ENCODE data around the gene SRGAP1.
"Not testable (repeated sequence)": the region's sequence is repeated elsewhere in the genome, so short reads cannot be mapped to it uniquely, and the experiment has no call there.

Gene SRGAP1

DNA sequence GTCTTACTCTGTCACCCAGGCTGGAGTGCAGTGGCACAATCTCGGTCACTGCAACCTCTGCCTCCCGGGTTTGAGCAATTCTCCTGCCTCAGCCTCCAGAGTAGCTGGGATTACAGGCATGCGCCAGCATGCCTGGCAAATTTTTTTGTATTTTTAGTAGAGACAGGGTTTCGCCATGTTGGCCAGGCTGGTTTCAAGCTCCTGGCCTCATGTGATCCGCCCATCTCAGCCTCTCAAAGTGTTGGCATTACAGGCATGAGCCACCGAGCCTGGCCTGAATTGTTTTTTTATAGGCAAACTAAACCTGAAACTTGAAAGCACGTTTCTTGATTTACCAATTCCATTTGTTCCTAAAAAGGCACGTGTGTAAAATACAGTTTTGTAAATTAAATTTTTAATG lies 173.6 kb downstream of the SRGAP1 start:
- not testable (repeated sequence) for DNase-seq

DNA sequence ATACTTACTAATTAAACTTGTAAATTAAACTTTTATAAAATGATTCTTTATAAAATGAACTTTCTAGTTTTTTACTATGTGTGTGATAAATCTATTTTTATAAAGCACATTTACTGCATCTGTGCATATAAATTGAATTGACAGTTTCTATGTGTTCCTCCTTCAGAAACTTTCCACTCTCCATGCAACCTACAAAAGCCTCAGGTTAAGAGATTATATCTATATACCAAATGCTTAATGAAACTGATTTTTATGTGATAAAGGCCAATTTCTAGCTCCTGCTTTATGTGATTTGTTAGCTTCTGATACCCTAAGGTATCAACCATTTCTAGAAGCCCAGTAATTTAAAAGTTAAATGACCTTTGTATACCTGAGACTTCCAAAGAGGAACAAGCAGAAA lies 174.0 kb downstream of the SRGAP1 start:
- DNase-seq: no peak

DNA sequence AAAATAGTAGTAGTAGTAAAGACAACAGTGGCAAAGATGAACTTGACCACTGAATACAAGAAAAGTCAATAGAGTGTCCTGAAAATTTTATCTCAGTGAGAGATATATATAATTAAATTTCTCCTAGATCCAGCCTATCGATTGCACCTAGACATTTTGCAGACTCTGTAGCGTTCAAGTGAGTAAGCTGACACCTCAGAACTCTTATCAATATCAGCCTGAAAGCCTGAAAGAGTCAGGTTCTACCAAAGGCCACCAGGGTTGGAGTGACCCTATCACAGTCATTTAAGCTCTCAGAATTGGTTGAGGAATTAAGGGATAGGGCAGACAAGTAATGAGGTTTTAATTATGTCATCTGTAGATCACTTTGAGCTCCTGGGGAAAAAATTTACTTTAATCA lies 174.6 kb downstream of the SRGAP1 start:
- DNase-seq: no peak

- no peak for DNase-seq
Observed at GRCh38 chr12:64019654-64020053, 175.2 kb downstream of the SRGAP1 start.

DNA sequence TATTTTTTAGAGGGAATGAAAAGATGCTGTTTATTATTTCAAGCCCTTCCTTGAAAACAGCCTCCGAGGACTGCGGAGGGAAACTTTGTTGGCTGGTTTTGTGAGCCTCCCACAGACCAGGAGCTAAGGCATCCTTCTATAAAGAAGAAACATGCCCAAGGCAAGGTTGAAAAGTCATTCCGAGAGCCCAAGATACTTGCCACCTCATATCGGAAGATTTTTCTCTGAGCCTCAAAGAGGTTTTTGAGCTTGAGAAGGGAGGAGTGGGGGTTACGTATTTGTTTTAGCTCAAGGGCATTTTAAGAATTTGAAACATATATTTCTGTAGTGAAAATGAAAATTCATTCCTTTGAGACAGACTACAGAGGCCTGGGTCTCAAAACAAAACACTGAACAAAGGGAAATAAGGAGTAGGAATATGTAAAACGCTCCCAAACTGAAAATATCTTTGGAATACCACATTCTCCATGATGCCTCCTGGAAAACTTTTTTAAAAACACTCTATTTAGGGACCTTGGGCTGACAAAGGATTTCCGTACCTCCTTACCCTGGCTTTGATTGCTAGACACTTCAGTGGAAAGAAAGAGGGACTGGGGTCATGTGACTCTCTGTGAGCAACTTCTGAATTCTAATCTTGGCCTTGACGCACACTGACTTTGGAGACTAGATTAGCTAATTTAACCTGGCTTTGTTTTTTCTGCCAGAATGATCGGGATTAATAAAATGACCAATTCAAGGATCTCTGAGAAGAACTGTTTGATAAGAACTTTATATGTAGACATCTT lies 180.9 kb downstream of the SRGAP1 start:
- no peak for DNase-seq

- no peak for DNase-seq
Observed at GRCh38 chr12:64027311-64027710, 182.8 kb downstream of the SRGAP1 start.

DNA sequence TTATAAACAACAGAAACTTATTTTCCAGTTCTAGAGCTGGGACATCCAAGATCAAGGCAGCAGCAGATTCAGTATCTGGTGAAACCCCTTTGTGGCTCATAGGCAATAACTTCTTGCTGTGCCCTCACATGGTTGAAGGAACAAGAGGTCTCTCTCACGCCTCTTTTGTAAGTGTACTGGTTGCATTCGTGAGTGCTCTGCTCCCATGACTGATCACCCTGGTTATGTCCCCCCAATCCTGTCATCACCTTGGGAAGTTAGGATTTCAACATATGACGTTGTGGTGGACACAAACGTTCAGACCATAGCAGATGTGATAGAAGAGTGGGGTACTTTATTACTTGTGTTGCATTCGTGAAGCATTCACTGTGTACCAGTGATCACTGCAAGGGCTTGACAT lies 184.0 kb downstream of the SRGAP1 start:
- DNase-seq: no peak

GRCh38 chr12:64029013-64029857 lies 184.7 kb downstream of the SRGAP1 start:
- DNase-seq: no peak

GRCh38 chr12:64030155-64030554 lies 185.7 kb downstream of the SRGAP1 start:
- no peak for DNase-seq

DNA sequence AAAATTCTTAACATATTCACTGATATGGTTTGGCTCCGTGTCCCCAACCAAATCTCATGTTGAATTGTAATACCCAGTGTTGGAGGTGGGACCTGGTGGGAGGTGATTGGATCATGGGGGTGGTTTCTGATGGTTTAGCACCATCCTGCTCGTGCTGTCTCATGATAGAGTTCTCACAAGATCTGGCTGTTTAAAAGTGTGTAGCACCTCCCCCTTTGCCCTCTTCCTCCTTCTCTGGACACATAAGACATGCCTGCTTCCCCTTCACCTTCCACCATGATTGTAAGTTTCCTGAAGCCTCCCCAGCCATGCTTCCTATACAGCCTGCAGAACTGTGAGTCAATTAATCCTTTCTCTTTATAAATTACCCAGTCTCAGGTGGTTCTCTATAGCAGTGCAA lies 189.6 kb downstream of the SRGAP1 start:
- DNase-seq: not testable (repeated sequence)

GRCh38 chr12:64034901-64035576 lies 190.5 kb downstream of the SRGAP1 start:
- DNase-seq: no peak

DNA sequence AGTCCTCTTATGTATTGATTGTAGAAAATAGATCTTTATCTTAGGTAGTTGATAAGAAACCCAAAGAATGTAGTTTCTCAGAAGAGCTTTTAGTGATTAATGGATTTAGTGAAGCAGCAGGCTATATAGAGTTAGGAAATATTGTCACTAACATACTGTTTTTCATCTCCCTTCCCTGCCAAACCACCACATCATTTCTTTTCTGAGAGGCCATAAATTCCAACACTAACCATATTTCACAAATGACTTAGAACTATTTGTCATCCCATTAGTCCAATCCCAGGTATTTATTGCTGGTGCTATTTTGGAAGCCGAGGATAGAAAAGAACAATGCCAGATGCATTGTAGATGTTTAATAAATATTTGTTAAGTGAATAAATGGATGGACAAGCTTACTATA lies 191.9 kb downstream of the SRGAP1 start:
- DNase-seq: no peak

DNA sequence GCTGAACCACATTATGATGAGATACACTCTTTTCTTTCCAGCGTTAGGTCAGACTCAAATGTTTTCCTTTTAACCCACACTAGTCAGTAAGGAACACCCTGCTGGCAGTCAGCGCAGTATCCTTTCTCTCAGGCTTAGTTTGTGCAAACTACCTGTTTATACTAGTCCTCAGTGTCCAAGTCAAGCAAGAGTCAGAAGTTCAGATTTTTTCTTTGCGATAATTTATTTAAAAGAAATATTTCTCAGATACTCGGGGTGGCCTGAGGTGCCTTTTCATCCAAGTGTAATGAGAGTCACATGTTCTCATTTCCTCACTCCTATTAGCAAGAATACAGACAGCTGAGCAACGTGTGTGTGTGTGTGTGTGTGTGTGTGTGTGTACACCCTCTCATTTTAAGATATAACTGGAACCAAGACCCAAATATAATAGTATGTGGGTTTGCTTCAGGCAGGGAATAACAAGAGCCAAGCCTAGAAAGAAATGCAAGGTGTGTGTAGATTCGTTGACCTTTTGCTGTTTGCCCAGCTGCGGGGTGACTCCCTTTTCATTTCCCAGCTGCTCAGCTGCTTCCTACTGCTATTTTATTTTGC lies 194.9 kb downstream of the SRGAP1 start:
- no peak for DNase-seq

DNA sequence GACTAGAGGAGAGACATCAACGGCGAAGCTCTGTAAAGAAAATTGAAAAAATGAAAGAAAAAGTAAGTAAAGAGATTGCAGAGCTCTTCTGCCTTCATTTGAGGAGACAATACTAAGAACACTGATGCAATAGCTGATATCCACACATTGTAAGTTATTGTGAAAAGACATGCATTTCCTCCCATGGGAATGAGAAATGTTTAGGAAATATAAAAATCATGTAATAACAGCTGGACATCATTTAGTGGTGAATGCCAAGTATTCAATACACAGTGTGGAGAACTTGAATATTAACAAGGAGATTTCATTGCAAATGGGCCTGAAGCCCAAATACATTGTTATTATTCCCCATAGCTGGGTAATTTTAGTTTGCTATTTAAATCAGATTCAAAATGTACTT lies 198.4 kb downstream of the SRGAP1 start:
- DNase-seq: no peak

GRCh38 chr12:64044191-64044590 lies 199.7 kb downstream of the SRGAP1 start:
- no peak for DNase-seq

DNA sequence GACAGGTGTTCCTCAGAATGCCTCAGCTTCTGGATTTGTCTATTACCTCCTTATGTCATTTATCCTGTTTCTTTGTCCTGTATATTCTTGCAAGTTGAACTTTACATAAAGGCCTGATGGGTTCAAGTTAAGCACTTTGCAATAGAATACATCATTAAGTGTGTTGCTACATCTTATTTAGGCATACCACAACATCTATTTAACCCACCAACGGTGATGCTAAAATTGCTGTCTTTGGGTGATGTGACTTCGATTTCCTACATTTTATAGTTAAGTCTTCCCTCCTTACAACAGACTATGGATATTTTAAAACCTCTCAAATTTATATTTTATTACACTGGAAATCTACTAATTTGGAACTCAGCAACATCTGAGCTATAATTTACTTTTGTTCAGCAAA lies 206.6 kb downstream of the SRGAP1 start:
- no peak for DNase-seq

DNA sequence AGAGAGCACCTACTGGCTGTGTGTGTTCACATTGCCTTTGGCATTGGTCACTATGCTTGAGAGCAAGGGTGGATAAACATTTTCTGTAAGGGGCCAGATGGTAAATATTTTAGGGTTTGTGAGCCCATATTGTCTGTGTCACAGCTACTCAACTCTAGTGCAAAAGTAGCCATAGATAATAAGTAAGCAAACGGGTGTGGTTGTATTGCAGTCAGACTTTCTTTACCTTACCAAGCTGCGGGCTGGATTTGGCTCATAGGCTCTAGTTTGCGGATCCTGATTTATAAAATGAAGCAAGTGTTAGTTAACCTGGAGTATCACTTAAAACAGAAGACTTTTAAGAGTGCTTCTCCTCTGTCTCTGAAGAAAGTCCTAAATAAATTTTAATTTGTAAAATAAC lies 208.6 kb downstream of the SRGAP1 start:
- no peak for DNase-seq

DNA sequence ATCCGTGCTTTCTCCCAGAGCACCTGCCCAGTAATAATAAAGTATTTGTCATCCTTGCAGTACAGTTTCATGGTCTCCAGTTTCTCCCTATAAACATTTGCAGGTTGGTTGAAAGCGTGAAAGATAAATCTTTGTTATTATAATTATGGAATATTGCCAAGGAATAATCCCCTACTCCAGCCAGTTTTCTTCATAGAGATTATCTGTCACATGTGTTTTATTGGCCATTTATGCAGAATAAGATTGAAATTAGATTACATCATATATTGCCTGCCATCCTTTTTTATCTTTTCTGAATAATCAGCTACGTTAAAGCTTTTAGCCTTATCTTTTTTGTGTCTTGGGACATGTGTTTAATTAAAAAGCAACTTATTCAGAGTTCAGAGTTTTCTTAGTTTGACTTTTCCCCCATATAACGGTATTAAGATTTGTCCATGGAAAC lies 209.6 kb downstream of the SRGAP1 start:
- no peak for DNase-seq

- no peak for DNase-seq
Observed at GRCh38 chr12:64056741-64057140, 212.2 kb downstream of the SRGAP1 start.

- DNase-seq: no peak
Observed at GRCh38 chr12:64057706-64058105, 213.2 kb downstream of the SRGAP1 start.

GRCh38 chr12:64058541-64059265 lies 214.2 kb downstream of the SRGAP1 start:
- no peak for DNase-seq

DNA sequence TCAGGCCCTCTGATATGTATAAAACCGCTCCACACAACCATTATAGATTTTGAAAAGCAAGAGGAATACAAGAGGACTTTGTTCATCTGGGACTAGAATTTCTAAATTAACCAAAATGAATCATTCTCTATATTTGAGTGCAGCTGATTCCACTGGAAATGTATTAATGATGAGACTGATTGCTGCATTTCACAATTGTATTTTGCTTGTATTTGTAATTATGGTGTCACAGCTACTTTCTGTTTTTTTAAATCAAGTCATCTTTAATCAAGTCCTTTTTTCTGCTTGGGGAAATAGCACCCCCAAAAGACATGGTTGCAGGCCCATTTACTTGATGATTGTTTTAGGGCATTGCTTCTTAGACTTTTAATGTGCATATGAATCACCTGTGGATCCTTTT lies 215.2 kb downstream of the SRGAP1 start:
- DNase-seq: no peak
